H1 (cell line): Measurements from ENCODE around the gene SYTL2.

Experiments
- POLR2A ChIP-seq, 2 experiments: IDR thresholded peaks; 1 replicate in 1 of 2; 2 replicates in 1 of 2; pipeline ENCODE4 v1.6.1; 2011; ENCODE audit warnings: low read depth in 2 of 2, low read length in 2 of 2, mild to moderate bottlenecking in 2 of 2; ENCODE audit errors: control extremely low read depth in 1 of 2
- RBBP5 ChIP-seq: IDR thresholded peaks from 2 replicates; pipeline ENCODE4 v1.7.1; 2012; ENCODE audit warnings: low read depth, mild to moderate bottlenecking, inconsistent platforms, low read length, moderate library complexity, borderline replicate concordance
- TAF1 ChIP-seq: IDR thresholded peaks from 2 replicates; pipeline ENCODE4 v1.6.1; 2011; ENCODE audit warnings: mild to moderate bottlenecking, low read depth, low read length

DNA sequence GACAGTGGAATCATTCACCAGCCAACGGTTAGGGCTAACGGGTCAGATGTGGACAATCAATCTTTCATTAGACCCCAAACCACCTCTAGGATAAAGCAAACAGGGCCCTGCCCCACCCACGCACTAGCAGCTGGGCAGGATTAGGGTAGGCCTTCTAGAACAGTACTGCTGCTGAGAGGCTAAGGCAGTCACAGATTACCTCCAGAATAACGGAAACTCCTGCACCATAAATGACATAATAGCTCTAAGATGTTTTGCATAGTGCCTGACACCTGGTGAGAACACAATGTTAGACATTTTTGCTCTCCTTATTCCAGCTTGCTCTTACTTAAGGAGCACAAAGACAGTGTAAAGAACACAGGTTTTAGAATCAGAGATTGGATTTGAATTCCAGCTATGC is 1.8 kb downstream of the SYTL2 start:
- TF ChIP-seq POLR2A (IDR thresholded peaks at IDR 0.05; ENCODE audit: control extremely low read depth in 1 of 2, low read depth in 2 of 2, low read length in 2 of 2) (no peak), TAF1 (no peak), RBBP5 (no peak)
